GM12878 (cell line): ENCODE data around the gene USH1G. TPM values are rescaled to one million over a fixed set of nuclear protein-coding genes. Genes with fewer than 3 reads are reported as not detected.
A peak's percentile ranks its signal among the peaks of the same experiment; 100 is the strongest.

ENCODE experiments used
- ATAC-seq: fragments of 200-7000 bp; cut with Tn5 transposase; 3 replicates; pipeline ENCODE4 v1.9.1; 2020; ENCODE audit warnings: mild to moderate bottlenecking, moderate library complexity
- BruUV-seq: library from RNA; stranded (reverse); fragments of 400-500 nt; replicated peaks from 2 replicates; lab custom pipeline; 2021; lab: Mats Ljungman, UMichigan
- CTCF ChIA-PET: fragments of 300-600 bp; sonication (Branson Sonifier 250); formaldehyde crosslinking; extraction: SDS; loops from one replicate; lab custom pipeline; 2021; ENCODE audit warnings: inconsistent platforms; lab: Yijun Ruan, JAX
- POLR2A ChIA-PET: fragments of 350-600 bp; formaldehyde crosslinking; extraction: SDS; loops from one replicate; lab custom pipeline; 2021; ENCODE audit warnings: inconsistent platforms; lab: Charles Lee
- RAD21 ChIA-PET: fragments of 300-600 bp; sonication (Branson Sonifier 250); formaldehyde crosslinking; loops from one replicate; lab custom pipeline; 2023; ENCODE audit warnings: antibody characterized with exemption; ENCODE audit not compliant: unreplicated experiment; lab: Charles Lee
- SMC1A ChIA-PET: fragments of 300-600 bp; sonication (Branson Sonifier 250); formaldehyde crosslinking; loops from one replicate; lab custom pipeline; 2023; ENCODE audit not compliant: unreplicated experiment, uncharacterized antibody; lab: Charles Lee
- DNase-seq: peaks from one replicate; pipeline ENCODE4 v3.0.0-alpha.2; 2011; ENCODE audit warnings: low read depth, low spot score
- FAIRE-seq: peaks from 3 replicates; lab custom pipeline; 2011; peaks lifted over from hg19 to GRCh38; lab: Jason Lieb, UNC
- H2AFZ ChIP-seq: 2 replicates; pipeline ENCODE4 v1.6.0; 2011; ENCODE audit warnings: low read depth, low read length, control low read depth; ENCODE audit not compliant: control insufficient read depth
- H3K27ac ChIP-seq: 2 replicates; pipeline ENCODE4 v1.5.1; 2011; ENCODE audit warnings: control low read depth; ENCODE audit not compliant: control insufficient read depth, insufficient read depth
- H3K27me3 ChIP-seq, 2 experiments: replicated peaks in 1 of 2; 2 replicates each; pipeline versions ENCODE4 v1.6.0 to v1.6.1; 2011; ENCODE audit warnings: low read length in 1 of 2; ENCODE audit not compliant: control insufficient read depth in 2 of 2, insufficient read depth in 2 of 2
- H3K36me3 ChIP-seq, 2 experiments: 2 replicates each; pipeline ENCODE4 v1.5.1; 2011; ENCODE audit warnings: low read length in 1 of 2; ENCODE audit not compliant: control insufficient read depth in 2 of 2, insufficient read depth in 2 of 2
- H3K4me1 ChIP-seq: 2 replicates; pipeline ENCODE4 v1.6.1; 2011; ENCODE audit warnings: mild to moderate bottlenecking, low read length, moderate library complexity, mixed read lengths; ENCODE audit not compliant: control insufficient read depth, insufficient read depth
- H3K4me2 ChIP-seq: 2 replicates; pipeline ENCODE4 v1.6.0; 2011; ENCODE audit warnings: control low read depth; ENCODE audit not compliant: control insufficient read depth, insufficient read depth
- H3K4me3 ChIP-seq: fragments of 200-600 bp; sonication (generic); 2 replicates; pipeline ENCODE4 v1.5.1; 2016
- H3K79me2 ChIP-seq: 2 replicates; pipeline ENCODE4 v1.6.0; 2011; ENCODE audit warnings: low read length; ENCODE audit not compliant: control insufficient read depth, insufficient read depth
- H3K9ac ChIP-seq: 2 replicates; pipeline ENCODE4 v1.8.0; 2011; ENCODE audit warnings: low read length, control low read depth, mixed read lengths; ENCODE audit not compliant: control insufficient read depth, insufficient read depth
- H3K9me3 ChIP-seq: replicated peaks from 3 replicates; pipeline ENCODE4 v1.5.1; 2011; ENCODE audit warnings: mild to moderate bottlenecking, low read length; ENCODE audit not compliant: control insufficient read depth, insufficient read depth
- H4K20me1 ChIP-seq: 2 replicates; pipeline ENCODE4 v1.6.0; 2011; ENCODE audit not compliant: control insufficient read depth, insufficient read depth
- CEBPB ChIP-seq, 2 experiments: fragments of 150-350 bp in 1 of 2; IDR thresholded peaks; 2 replicates each; pipeline ENCODE4 v1.6.1; 2012 to 2014; ENCODE audit warnings: low read depth in 2 of 2, low read length in 2 of 2, borderline replicate concordance in 1 of 2, inconsistent platforms in 1 of 2
- GATAD2B ChIP-seq: fragments of 450-650 bp; conservative IDR thresholded peaks from 2 replicates; pipeline ENCODE4 v1.6.1; 2017; ENCODE audit warnings: low read depth, mild to moderate bottlenecking, moderate library complexity
- MEF2A ChIP-seq: IDR thresholded peaks from 2 replicates; pipeline ENCODE4 v1.6.1; 2011; ENCODE audit warnings: low read depth, mild to moderate bottlenecking, low read length, moderate library complexity; ENCODE audit not compliant: insufficient read depth
- NFIC ChIP-seq: IDR thresholded peaks from 2 replicates; pipeline ENCODE4 v1.6.1; 2012; ENCODE audit warnings: low read depth, mild to moderate bottlenecking, inconsistent platforms, low read length, moderate library complexity
- RB1 ChIP-seq: fragments of 450-650 bp; formaldehyde crosslinking; IDR thresholded peaks from 2 replicates; pipeline ENCODE4 v1.6.1; 2017; ENCODE audit warnings: mild to moderate bottlenecking, borderline replicate concordance
- USF2 ChIP-seq: IDR thresholded peaks from 2 replicates; pipeline ENCODE4 v1.6.1; 2011; ENCODE audit warnings: low read depth, low read length, improper control_type of control experiment, borderline replicate concordance
- WGBS: methylation state at CpG from one replicate; pipeline ENCODE4 v1.1.6; 2016; ENCODE audit warnings: low lambda C conversion rate; ENCODE audit not compliant: insufficient replicate concordance, insufficient coverage; ENCODE audit errors: missing lambda C conversion rate; 5-methylcytosine and 5-hydroxymethylcytosine counted together
- in situ Hi-C: fragments of 300-500 bp; cut with MboI; formaldehyde crosslinking; loops from 9 replicates; pipeline ENCODE4 v1.14.3; 2018; ENCODE audit warnings: mixed read lengths
- intact Hi-C: fragments of 100-400 bp; cut with micrococcal nuclease; formaldehyde crosslinking; loops from one replicate; pipeline ENCODE4 v1.14.2; 2022; ENCODE audit not compliant: unreplicated experiment
- polyA plus RNA-seq, 11 experiments: library from polyadenylated mRNA; depleted of rRNA in 4 of 11; unstranded in 6 of 11; stranded (reverse) in 5 of 11; fragments of >200 nt; fragmentation: Nextera tagmentation in 4 of 11; fragmentation: Illumina TruSeq in 1 of 11; extraction: Ambion mirVana in 4 of 11; extraction: Trizol in 1 of 11; gene quantifications; 1 replicate in 1 of 11; 2 replicates in 10 of 11; pipeline versions ENCODE4 v1.2.1 to v1.2.3, GENCODE V29; 2011 to 2016; ENCODE audit warnings: inconsistent platforms in 2 of 11, missing spikeins in 2 of 11, low read depth in 1 of 11
- total RNA-seq, 4 experiments: library from RNA; depleted of rRNA in 3 of 4; stranded (reverse); fragments of >200 nt in 3 of 4; fragmentation: Illumina TruSeq in 1 of 4; extraction: Trizol in 1 of 4; gene quantifications; 2 replicates each; pipeline versions ENCODE4 v1.2.1 to v1.2.3, GENCODE V29; 2013 to 2021

Gene USH1G
- total and polyA plus RNA-seq, 10 of the 15 experiments (the other 5 are each of a cell fraction or from before 2014, with no cell fraction given): 0.05 to 0.62 (median 0.09) TPM; not detected in 7

GRCh38 chr17:74971842-74972106 is 48.7 kb upstream of the USH1G start:
- H3K36me3 ChIP-seq: no peaks in the 10 kb centered on the region
- H4K20me1 ChIP-seq: no peaks in the 10 kb centered on the region
- H3K9ac ChIP-seq: no peak overlapping the region
- H3K9me3 ChIP-seq: no peaks in the 10 kb centered on the region
- H2AFZ ChIP-seq: no peak overlapping the region
- ChIA-PET SMC1A (interaction anchor here (0.6 kb wide), 1 partner anchor 61 kb away, joined by 3 read pairs; no protein-coding TSS in a partner anchor), POLR2A (interaction anchor here (1.5 kb wide), 1 partner anchor 11 kb away, joined by 3 read pairs; no protein-coding TSS in a partner anchor), RAD21 (interaction anchor here (1.6 kb wide), 1 partner anchor 11 kb away, joined by 6 read pairs; no protein-coding TSS in a partner anchor), CTCF (interaction anchor here (12.7 kb wide), 1 partner anchor 9 kb away, joined by 92 read pairs; no protein-coding TSS in a partner anchor)
- no peaks in the 10 kb centered on the region for H3K4me1 ChIP-seq
- H3K27ac ChIP-seq: no peak overlapping the region
- TF ChIP-seq CEBPB (IDR thresholded peaks at IDR 0.05; ENCODE audit: borderline replicate concordance in 1 of 2, low read depth in 2 of 2, low read length in 2 of 2) (no peak), USF2 (no peak), MEF2A (no peak), NFIC (no peak), RB1 (no peak), GATAD2B (no peak)
- intact Hi-C loops (no loop called here), in situ Hi-C loops (no loop called here)
- no peak overlapping the region for H3K4me3 ChIP-seq
- H3K4me2 ChIP-seq: no peak overlapping the region
- DNase-seq (no peak), FAIRE-seq (no peak), ATAC-seq (peak; percentile 18; the same call in 1 of the 3 replicates)
- BruUV-seq: no TSS peak
- peaks cover 7 to 11% of the 10 kb centered on the region in 2 experiments; a peak in 3 of 4 replicates for H3K27me3 ChIP-seq
- 28% methylated on average over 9 of the region's 9 CpGs for WGBS
- H3K79me2 ChIP-seq: no peaks in the 10 kb centered on the region
